H1 (cell line): Measurements from ENCODE around the gene KRTAP4-1. TPM values are rescaled to one million over a fixed set of nuclear protein-coding genes. Genes with fewer than 3 reads are reported as not detected.

Experiments
- CTCF ChIA-PET: fragments of 300-600 bp; sonication (Branson Sonifier 250); formaldehyde crosslinking; loops from one replicate; lab custom pipeline; 2021; ENCODE audit not compliant: partially characterized antibody; lab: Charles Lee
- POLR2A ChIA-PET: fragments of 300-600 bp; sonication (Branson Sonifier 250); formaldehyde crosslinking; loops from one replicate; lab custom pipeline; 2021; ENCODE audit warnings: inconsistent platforms; ENCODE audit not compliant: partially characterized antibody; lab: Charles Lee
- DNase-seq, 2 experiments: peaks; one replicate each; pipeline versions ENCODE4 v3.0.0 to v3.0.0-alpha.2; 2010 to 2022; ENCODE audit warnings: low spot score in 2 of 2, low read depth in 1 of 2, mixed read lengths in 1 of 2
- FAIRE-seq: peaks from 2 replicates; lab custom pipeline; 2011; peaks lifted over from hg19 to GRCh38; lab: Jason Lieb, UNC
- H2AFZ ChIP-seq: 2 replicates; pipeline ENCODE4 v1.8.1; 2012; ENCODE audit warnings: low read length, inconsistent platforms
- H2AK5ac ChIP-seq: 2 replicates; pipeline ENCODE4 v1.6.1; 2013; ENCODE audit warnings: low read depth, low read length
- H2BK120ac ChIP-seq: replicated peaks from 2 replicates; pipeline ENCODE3; 2013; ENCODE audit warnings: low read depth, low read length, inconsistent platforms
- H2BK12ac ChIP-seq: 2 replicates; pipeline ENCODE4 v1.6.1; 2013; ENCODE audit warnings: low read depth, low read length
- H2BK15ac ChIP-seq: 2 replicates; pipeline ENCODE4 v1.6.1; 2013; ENCODE audit warnings: low read length
- H2BK20ac ChIP-seq: 2 replicates; pipeline ENCODE4 v1.6.1; 2013; ENCODE audit warnings: low read length
- H2BK5ac ChIP-seq: 2 replicates; pipeline ENCODE4 v1.6.1; 2013; ENCODE audit warnings: low read depth, low read length
- H3K14ac ChIP-seq: 2 replicates; pipeline ENCODE4 v1.6.1; 2013; ENCODE audit warnings: inconsistent platforms; ENCODE audit not compliant: insufficient read length
- H3K18ac ChIP-seq: 2 replicates; pipeline ENCODE4 v1.6.1; 2013; ENCODE audit warnings: low read length; ENCODE audit errors: extremely low read depth
- H3K23ac ChIP-seq: 2 replicates; pipeline ENCODE4 v1.6.1; 2013; ENCODE audit warnings: inconsistent platforms; ENCODE audit not compliant: insufficient read length
- H3K23me2 ChIP-seq: 2 replicates; pipeline ENCODE4 v1.6.1; 2013; ENCODE audit warnings: low read depth, low read length
- H3K27ac ChIP-seq: 2 replicates; pipeline ENCODE4 v1.6.1; 2011; ENCODE audit warnings: low read depth, low read length, inconsistent platforms
- H3K27me3 ChIP-seq, 4 experiments: replicated peaks in 1 of 4; 1 replicate in 1 of 4; 2 replicates in 3 of 4; pipeline versions ENCODE4 v1.6.1 to v1.8.1; 2011 to 2013; ENCODE audit warnings: low read length in 3 of 4, mild to moderate bottlenecking in 3 of 4, inconsistent platforms in 2 of 4, mixed read lengths in 2 of 4, moderate library complexity in 1 of 4; ENCODE audit not compliant: control insufficient read depth in 3 of 4, insufficient read depth in 3 of 4; ENCODE audit errors: extremely low read depth in 1 of 4
- H3K36me3 ChIP-seq, 4 experiments: 2 replicates each; pipeline versions ENCODE4 v1.6.1 to v1.8.1; 2011 to 2013; ENCODE audit warnings: mild to moderate bottlenecking in 4 of 4, low read length in 3 of 4, moderate library complexity in 2 of 4, control low read depth in 1 of 4, inconsistent platforms in 1 of 4; ENCODE audit not compliant: insufficient read depth in 4 of 4, control insufficient read depth in 2 of 4
- H3K4ac ChIP-seq: replicated peaks from 2 replicates; pipeline ENCODE3; 2013; ENCODE audit warnings: low read length, low read depth, mixed read lengths, inconsistent platforms; ENCODE audit not compliant: insufficient read length
- H3K4me1 ChIP-seq, 4 experiments: replicated peaks in 1 of 4; 1 replicate in 1 of 4; 2 replicates in 3 of 4; pipeline versions ENCODE4 v1.6.1 to v1.8.1; 2011 to 2013; ENCODE audit warnings: low read length in 3 of 4, inconsistent platforms in 2 of 4, mixed read lengths in 1 of 4; ENCODE audit not compliant: insufficient read depth in 4 of 4, control insufficient read depth in 3 of 4
- H3K4me2 ChIP-seq, 2 experiments: 2 replicates each; pipeline versions ENCODE4 v1.6.1 to v1.8.1; 2011 to 2013; ENCODE audit warnings: low read depth in 2 of 2, low read length in 2 of 2, control low read depth in 1 of 2, inconsistent platforms in 1 of 2, mild to moderate bottlenecking in 1 of 2; ENCODE audit not compliant: insufficient read depth in 1 of 2
- H3K4me3 ChIP-seq, 4 experiments: fragments of 200-600, 300-600 bp in 1 of 4; sonication (generic), shearing (Covaris generic), sonication (Bioruptor Twin) in 1 of 4; 2 replicates each; pipeline versions ENCODE4 v1.5.1 to v1.8.1; 2011 to 2016; ENCODE audit warnings: low read length in 4 of 4, low read depth in 3 of 4, control low read depth in 2 of 4, inconsistent platforms in 2 of 4, mild to moderate bottlenecking in 2 of 4, mixed read lengths in 1 of 4, moderate library complexity in 1 of 4; ENCODE audit not compliant: insufficient read depth in 2 of 4; ENCODE audit errors: extremely low read depth in 1 of 4
- H3K56ac ChIP-seq: replicated peaks from 2 replicates; pipeline ENCODE3; 2013; ENCODE audit warnings: low read depth, mild to moderate bottlenecking, mixed read lengths, low read length, inconsistent platforms; ENCODE audit not compliant: insufficient read length
- H3K79me1 ChIP-seq: 2 replicates; pipeline ENCODE4 v1.6.1; 2013; ENCODE audit warnings: low read depth, low read length, control low read depth
- H3K79me2 ChIP-seq, 2 experiments: 2 replicates each; pipeline versions ENCODE4 v1.6.1 to v1.8.1; 2012 to 2013; ENCODE audit warnings: low read length in 2 of 2, mild to moderate bottlenecking in 2 of 2, inconsistent platforms in 1 of 2; ENCODE audit not compliant: insufficient read depth in 2 of 2, control insufficient read depth in 1 of 2
- H3K9ac ChIP-seq, 4 experiments: replicated peaks in 1 of 4; 1 replicate in 1 of 4; 2 replicates in 3 of 4; pipeline versions ENCODE4 v1.6.1 to v1.8.1; 2011 to 2013; ENCODE audit warnings: low read depth in 3 of 4, low read length in 3 of 4, control low read depth in 2 of 4, mild to moderate bottlenecking in 2 of 4, moderate library complexity in 2 of 4, inconsistent platforms in 1 of 4; ENCODE audit errors: extremely low read depth in 1 of 4
- H3K9me3 ChIP-seq, 2 experiments: 2 replicates each; pipeline versions ENCODE4 v1.6.1 to v1.8.1; 2012 to 2013; ENCODE audit warnings: mild to moderate bottlenecking in 2 of 2, moderate library complexity in 2 of 2, control low read depth in 1 of 2, inconsistent platforms in 1 of 2, low read depth in 1 of 2, low read length in 1 of 2, mixed read lengths in 1 of 2; ENCODE audit not compliant: insufficient read depth in 2 of 2
- H4K20me1 ChIP-seq, 2 experiments: replicated peaks in 1 of 2; 2 replicates each; pipeline versions ENCODE3 to v1.8.1; 2011 to 2013; ENCODE audit warnings: inconsistent platforms in 2 of 2, low read length in 2 of 2, mild to moderate bottlenecking in 1 of 2; ENCODE audit not compliant: insufficient read depth in 2 of 2, control insufficient read depth in 1 of 2
- H4K5ac ChIP-seq: 2 replicates; pipeline ENCODE4 v1.6.1; 2013; ENCODE audit warnings: low read length, low read depth, mixed read lengths, inconsistent platforms; ENCODE audit not compliant: insufficient read length
- H4K8ac ChIP-seq: 2 replicates; pipeline ENCODE4 v1.8.0; 2013; ENCODE audit warnings: mild to moderate bottlenecking, moderate library complexity, low read length, inconsistent platforms; ENCODE audit not compliant: insufficient read depth; ENCODE audit errors: extremely low read depth
- H4K91ac ChIP-seq: replicated peaks from 2 replicates; pipeline ENCODE3; 2013; ENCODE audit warnings: low read length, mixed read lengths, inconsistent platforms; ENCODE audit not compliant: insufficient read length
- CBX5 ChIP-seq: fragments of 300-800, 300-1000 bp; sonication (generic); IDR thresholded peaks from 2 replicates; pipeline ENCODE4 v1.7.1; 2016; ENCODE audit warnings: antibody characterized with exemption, low read length, low read depth
- CTBP2 ChIP-seq: IDR thresholded peaks from 2 replicates; pipeline ENCODE4 v1.7.0; 2011; ENCODE audit warnings: borderline replicate concordance, mild to moderate bottlenecking, moderate library complexity, mixed read lengths, low read length; ENCODE audit not compliant: insufficient read depth, insufficient read length
- FOSL1 ChIP-seq: IDR thresholded peaks from 2 replicates; pipeline ENCODE4 v1.6.1; 2011; ENCODE audit warnings: mild to moderate bottlenecking, low read depth, low read length, moderate library complexity; ENCODE audit not compliant: insufficient read depth
- JUND ChIP-seq: IDR thresholded peaks from 2 replicates; pipeline ENCODE4 v1.6.1; 2011; ENCODE audit warnings: mild to moderate bottlenecking, improper control_type of control experiment, low read length
- RXRA ChIP-seq: IDR thresholded peaks from 2 replicates; pipeline ENCODE4 v1.6.1; 2011; ENCODE audit warnings: low read depth, mild to moderate bottlenecking, low read length, moderate library complexity; ENCODE audit not compliant: insufficient read depth
- SIN3A ChIP-seq, 2 experiments: IDR thresholded peaks in 1 of 2; conservative IDR thresholded peaks in 1 of 2; 2 replicates each; pipeline ENCODE4 v1.6.1; 2011 to 2012; ENCODE audit warnings: low read length in 2 of 2, improper control_type of control experiment in 1 of 2, low read depth in 1 of 2, mild to moderate bottlenecking in 1 of 2
- SP1 ChIP-seq: IDR thresholded peaks from 2 replicates; pipeline ENCODE4 v1.6.1; 2011; ENCODE audit warnings: low read depth, low read length
- SP2 ChIP-seq: IDR thresholded peaks from 2 replicates; pipeline ENCODE4 v1.6.1; 2012; ENCODE audit warnings: mild to moderate bottlenecking, low read length, inconsistent platforms
- TAF7 ChIP-seq: optimal IDR thresholded peaks from 2 replicates; pipeline ENCODE3; 2011; ENCODE audit warnings: low read depth, mild to moderate bottlenecking, inconsistent platforms, low read length, moderate library complexity, borderline replicate concordance
- ZNF274 ChIP-seq: IDR thresholded peaks from 2 replicates; pipeline ENCODE4 v1.7.0; 2012; ENCODE audit warnings: low read length, borderline replicate concordance; ENCODE audit errors: extremely low read depth
- WGBS, 2 experiments: shearing (Covaris generic) in 1 of 2; methylation state at CpG; one replicate each; pipeline versions ENCODE4 v1.1.6 to v1.1.7; 2013 to 2015; ENCODE audit warnings: low lambda C conversion rate in 2 of 2, mixed read lengths in 2 of 2, inconsistent platforms in 1 of 2, low coverage in 1 of 2, missing lambda C conversion rate in 1 of 2; ENCODE audit not compliant: insufficient replicate concordance in 2 of 2, insufficient coverage in 1 of 2, insufficient read length in 1 of 2; ENCODE audit errors: extremely low coverage in 1 of 2, missing lambda C conversion rate in 1 of 2; 5-methylcytosine and 5-hydroxymethylcytosine counted together
- polyA plus RNA-seq, 7 experiments: library from polyadenylated mRNA; depleted of rRNA in 3 of 7; stranded (reverse) in 5 of 7; unstranded in 2 of 7; fragments of >200 nt in 5 of 7; fragments of 200-250 nt in 2 of 7; gene quantifications; 1 replicate in 5 of 7; 2 replicates in 1 of 7; 4 replicates in 1 of 7; pipeline versions ENCODE4 v1.2.1 to v1.2.3, GENCODE V29; 2011 to 2013; ENCODE audit warnings: missing spikeins in 2 of 7, mixed read lengths in 2 of 7
- total RNA-seq: library from RNA; stranded (reverse); fragmentation: NEBNext Ultra II Directional; extraction: Animal tissue kit (Norgen Biotek cat#: 25700); gene quantifications from 2 replicates; pipeline ENCODE4 v1.2.1, GENCODE V29; 2021

The KRTAP4-1 gene
- total and polyA plus RNA-seq, 2 of the 8 experiments (the other 6 are each of a cell fraction or from before 2014, with no cell fraction given): not detected

- Histone ChIP-seq H3K56ac (no peak within 1 kb of the TSS), H3K27me3 (no peaks in the 10 kb centered on the region), H4K20me1 (no peaks in the 10 kb centered on the region), H2AFZ (no peak within 1 kb of the TSS), H3K18ac (no peak within 1 kb of the TSS), H3K23me2 (no peaks in the 10 kb centered on the region; the same call in 1 of the 2 replicates), H2BK12ac (no peak within 1 kb of the TSS), H2BK15ac (no peak within 1 kb of the TSS), H2BK120ac (no peak within 1 kb of the TSS), H2AK5ac (no peak within 1 kb of the TSS), H3K4ac (no peak within 1 kb of the TSS), H3K79me2 (no peaks in the 10 kb centered on the region), H3K9me3 (no peaks in the 10 kb centered on the region), H3K36me3 (no peaks in the 10 kb centered on the region), H3K27ac (no peak within 1 kb of the TSS), H4K8ac (no peak within 1 kb of the TSS; the same call in 1 of the 2 replicates), H3K4me1 (peaks cover 0 to 4% (median 1%) of the 10 kb centered on the region in 4 experiments; a peak in 1 of 7 replicates), H2BK5ac (no peak within 1 kb of the TSS), H3K23ac (no peak within 1 kb of the TSS), H3K14ac (no peak within 1 kb of the TSS), H3K4me3 (no peak within 1 kb of the TSS), H3K79me1 (no peaks in the 10 kb centered on the region), H3K9ac (no peak within 1 kb of the TSS), H4K91ac (no peak within 1 kb of the TSS), H4K5ac (no peak within 1 kb of the TSS), H2BK20ac (no peak within 1 kb of the TSS), H3K4me2 (no peak within 1 kb of the TSS)
- FAIRE-seq (no peak), DNase-seq (no peak)
- 82% methylated on average over 1 of the region's 1 CpG; no CpG with 5 or more reads in 1 of the 2 experiments for WGBS, 2 experiments
- TF ChIP-seq CTBP2: no peak
- no peak for TF ChIP-seq JUND
- no peak for TF ChIP-seq SP2
- no peak for TF ChIP-seq SIN3A (conservative IDR thresholded peaks at IDR 0.05 in 1 of 2, IDR thresholded peaks at IDR 0.05 in 1 of 2; ENCODE audit: low read depth in 1 of 2, low read length in 2 of 2)
- no peak for TF ChIP-seq ZNF274
- no peak for TF ChIP-seq CBX5
- TF ChIP-seq RXRA: no peak
- TF ChIP-seq FOSL1: no peak
- TF ChIP-seq SP1: no peak
- TF ChIP-seq TAF7: no peak
- ChIA-PET POLR2A (no interaction called here), CTCF (interaction anchor here (1.2 kb wide), 1 partner anchor 30 kb away, joined by 3 read pairs; no protein-coding TSS in a partner anchor)
Observed at GRCh38 chr17:41160648-41161047, 24.1 kb downstream of the KRTAP4-1 start, which contains the start of gene KRTAP4-4. KRTAP4-4 (minus strand) TSS chr17:41160748; CDS start chr17:41160691, 57 bp downstream.
